CD8-positive, alpha-beta memory T cell (primary cell): Measurements from ENCODE around the gene ZNF473. TPM values are rescaled to one million over a fixed set of nuclear protein-coding genes. Genes with fewer than 3 reads are reported as not detected.

Experiments
- CTCF ChIA-PET: fragments of 350-600 bp; sonication (Branson Sonifier 250); formaldehyde crosslinking; loops from one replicate; lab custom pipeline; 2021; ENCODE audit warnings: antibody characterized with exemption; lab: Charles Lee
- POLR2A ChIA-PET: fragments of 350-600 bp; sonication (Branson Sonifier 250); formaldehyde crosslinking; loops from one replicate; lab custom pipeline; 2021; ENCODE audit warnings: antibody characterized with exemption; lab: Charles Lee
- DNase-seq, 5 donors: peaks; one replicate each; pipeline versions ENCODE4 v3.0.0 to v3.0.0-alpha.2; 2020 to 2022; ENCODE audit warnings: mixed read lengths in 1 of 5
- H3K27ac ChIP-seq: one replicate; pipeline ENCODE4 v1.7.0; 2013; ENCODE audit warnings: low read depth, mild to moderate bottlenecking, low read length, moderate library complexity
- H3K27me3 ChIP-seq: 2 replicates; pipeline ENCODE4 v1.7.0; 2013; ENCODE audit warnings: low read length, mild to moderate bottlenecking; ENCODE audit not compliant: insufficient read depth, poor library complexity, severe bottlenecking
- H3K36me3 ChIP-seq: 2 replicates; pipeline ENCODE4 v1.7.0; 2013; ENCODE audit warnings: mild to moderate bottlenecking, low read length, moderate library complexity; ENCODE audit not compliant: insufficient read depth
- H3K4me1 ChIP-seq: 2 replicates; pipeline ENCODE4 v1.7.0; 2013; ENCODE audit warnings: mild to moderate bottlenecking, low read length, moderate library complexity; ENCODE audit not compliant: insufficient read depth
- H3K4me3 ChIP-seq: 2 replicates; pipeline ENCODE4 v1.7.0; 2013; ENCODE audit warnings: mild to moderate bottlenecking, low read length
- H3K9me3 ChIP-seq: 2 replicates; pipeline ENCODE4 v1.7.0; 2013; ENCODE audit warnings: mild to moderate bottlenecking, low read length
- H3K27ac Mint-ChIP-seq, 8 donors: one replicate each; pipeline ENCODE4 v1.8.0; 2020 to 2021; ENCODE audit warnings: mixed read lengths in 8 of 8, mild to moderate bottlenecking in 6 of 8, inconsistent platforms in 3 of 8, moderate library complexity in 3 of 8
- H3K27me3 Mint-ChIP-seq, 2 donors: one replicate each; pipeline ENCODE4 v1.8.0; 2020 to 2021; ENCODE audit warnings: mixed read lengths in 2 of 2, mild to moderate bottlenecking in 1 of 2, moderate library complexity in 1 of 2
- H3K36me3 Mint-ChIP-seq, 3 donors: one replicate each; pipeline ENCODE4 v1.8.0; 2020 to 2021; ENCODE audit warnings: mixed read lengths in 3 of 3, inconsistent platforms in 1 of 3, mild to moderate bottlenecking in 1 of 3
- H3K4me1 Mint-ChIP-seq, 3 donors: one replicate each; pipeline ENCODE4 v1.8.0; 2020 to 2021; ENCODE audit warnings: mixed read lengths in 3 of 3, inconsistent platforms in 1 of 3, mild to moderate bottlenecking in 1 of 3
- H3K4me3 Mint-ChIP-seq, 7 donors: one replicate each; pipeline ENCODE4 v1.8.0; 2020 to 2021; ENCODE audit warnings: mixed read lengths in 7 of 7, mild to moderate bottlenecking in 6 of 7, moderate library complexity in 4 of 7, inconsistent platforms in 2 of 7
- H3K9me3 Mint-ChIP-seq, 5 donors: one replicate each; pipeline ENCODE4 v1.8.0; 2020 to 2022; ENCODE audit warnings: mixed read lengths in 5 of 5, mild to moderate bottlenecking in 3 of 5, moderate library complexity in 2 of 5, inconsistent platforms in 1 of 5
- polyA plus RNA-seq: library from polyadenylated mRNA; unstranded; fragments of 300-500 nt; fragmentation: Illumina TruSeq; gene quantifications from one replicate; pipeline ENCODE4 v1.2.3, GENCODE V29; 2021
- total RNA-seq, 2 experiments: library from RNA; stranded (reverse); gene quantifications; one replicate each; pipeline ENCODE4 v1.2.3, GENCODE V29; 2021

The ZNF473 gene
- total and polyA plus RNA-seq, 3 experiments from 2014 or later: 4.5 to 9.8 (median 8.5) TPM

GRCh38 chr19:49984491-49984890 lies 41.3 kb upstream of the ZNF473 start:
- Mint-ChIP-seq H3K4me3 (no peak overlapping the region), H3K27ac (no peak overlapping the region), H3K4me1 (peaks cover 0 to 4% (median 0%) of the 10 kb centered on the region in 3 donors), H3K36me3 (peaks cover 4 to 84% (median 21%) of the 10 kb centered on the region in 3 donors), H3K27me3 (no peaks in the 10 kb centered on the region), H3K9me3 (no peaks in the 10 kb centered on the region)
- ChIA-PET CTCF (interaction anchor here (1.2 to 1.6 kb wide), 3 partner anchors 13 to 47 kb away, joined by 5 to 7 read pairs (median 6); no protein-coding TSS in a partner anchor), POLR2A (no interaction called here)
- no peaks in the 10 kb centered on the region for H3K27me3 ChIP-seq
- no peaks in the 10 kb centered on the region for H3K9me3 ChIP-seq
- no peaks in the 10 kb centered on the region for H3K4me1 ChIP-seq
- no peak overlapping the region for H3K4me3 ChIP-seq
- H3K36me3 ChIP-seq: peaks cover 20% of the 10 kb centered on the region
- H3K27ac ChIP-seq: no peak overlapping the region
- no peak for DNase-seq

GRCh38 chr19:49985871-49986270 lies 39.9 kb upstream of the ZNF473 start:
- no peaks in the 10 kb centered on the region for H3K9me3 Mint-ChIP-seq
- no peaks in the 10 kb centered on the region for H3K27me3 ChIP-seq
- no peaks in the 10 kb centered on the region for H3K4me1 ChIP-seq
- no peaks in the 10 kb centered on the region for H3K27me3 Mint-ChIP-seq
- H3K9me3 ChIP-seq: no peaks in the 10 kb centered on the region
- CTCF ChIA-PET: interaction anchor here (0.6 to 1.4 kb wide), 2 partner anchors 47 to 269 kb away, joined by 3 to 7 read pairs; no protein-coding TSS in a partner anchor
- H3K4me3 Mint-ChIP-seq: no peak overlapping the region
- H3K4me1 Mint-ChIP-seq: peaks cover 0 to 4% (median 0%) of the 10 kb centered on the region in 3 donors
- H3K27ac ChIP-seq: no peak overlapping the region
- no peak overlapping the region for H3K4me3 ChIP-seq
- peaks cover 4 to 86% (median 21%) of the 10 kb centered on the region in 3 donors for H3K36me3 Mint-ChIP-seq
- peak overlapping the region in 1 of 8 donors; percentile 61 for H3K27ac Mint-ChIP-seq
- peaks cover 20% of the 10 kb centered on the region for H3K36me3 ChIP-seq
- no peak for DNase-seq
- POLR2A ChIA-PET: no interaction called here

GRCh38 chr19:49986354-49986753 lies 39.5 kb upstream of the ZNF473 start:
- Mint-ChIP-seq H3K27ac (no peak overlapping the region), H3K9me3 (no peaks in the 10 kb centered on the region), H3K36me3 (peaks cover 4 to 86% (median 23%) of the 10 kb centered on the region in 3 donors), H3K27me3 (no peaks in the 10 kb centered on the region), H3K4me3 (no peak overlapping the region), H3K4me1 (peaks cover 0 to 4% (median 0%) of the 10 kb centered on the region in 3 donors)
- H3K27ac ChIP-seq: no peak overlapping the region
- ChIA-PET CTCF (interaction anchor here (1.4 kb wide), 1 partner anchor 49 kb away, joined by 7 read pairs; no protein-coding TSS in a partner anchor), POLR2A (no interaction called here)
- no peak for DNase-seq
- H3K9me3 ChIP-seq: no peaks in the 10 kb centered on the region
- no peaks in the 10 kb centered on the region for H3K4me1 ChIP-seq
- H3K36me3 ChIP-seq: peaks cover 24% of the 10 kb centered on the region
- H3K4me3 ChIP-seq: no peak overlapping the region
- H3K27me3 ChIP-seq: no peaks in the 10 kb centered on the region

GRCh38 chr19:49987159-49987698 lies 38.6 kb upstream of the ZNF473 start:
- no peak overlapping the region for H3K27ac ChIP-seq
- ChIA-PET POLR2A (no interaction called here), CTCF (interaction anchor here (1.4 kb wide), 1 partner anchor 50 kb away, joined by 7 read pairs; no protein-coding TSS in a partner anchor)
- H3K4me1 ChIP-seq: no peaks in the 10 kb centered on the region
- H3K4me3 ChIP-seq: no peak overlapping the region
- no peaks in the 10 kb centered on the region for H3K9me3 ChIP-seq
- peak; percentile 65 to 87 (median 77) for DNase-seq
- Mint-ChIP-seq H3K27me3 (no peaks in the 10 kb centered on the region), H3K4me1 (peaks cover 0 to 4% (median 0%) of the 10 kb centered on the region in 3 donors), H3K9me3 (no peaks in the 10 kb centered on the region), H3K4me3 (no peak overlapping the region), H3K36me3 (peaks cover 4 to 85% (median 20%) of the 10 kb centered on the region in 3 donors), H3K27ac (peak overlapping the region in 3 of 8 donors; percentile 1 to 29 (median 8))
- H3K36me3 ChIP-seq: peaks cover 25% of the 10 kb centered on the region
- no peaks in the 10 kb centered on the region for H3K27me3 ChIP-seq

GRCh38 chr19:49988007-49988406 lies 37.8 kb upstream of the ZNF473 start:
- Histone ChIP-seq H3K27me3 (no peaks in the 10 kb centered on the region), H3K9me3 (no peaks in the 10 kb centered on the region), H3K4me3 (no peak overlapping the region), H3K27ac (no peak overlapping the region), H3K36me3 (peaks cover 25% of the 10 kb centered on the region), H3K4me1 (no peaks in the 10 kb centered on the region)
- DNase-seq: no peak
- no peaks in the 10 kb centered on the region for H3K27me3 Mint-ChIP-seq
- H3K9me3 Mint-ChIP-seq: no peaks in the 10 kb centered on the region
- no peak overlapping the region for H3K4me3 Mint-ChIP-seq
- H3K27ac Mint-ChIP-seq: peak overlapping the region in 1 of 8 donors; percentile 54
- ChIA-PET POLR2A (no interaction called here), CTCF (interaction anchor here (1.4 kb wide), 1 partner anchor 50 kb away, joined by 7 read pairs; no protein-coding TSS in a partner anchor)
- peaks cover 9 to 87% (median 24%) of the 10 kb centered on the region in 3 donors for H3K36me3 Mint-ChIP-seq
- H3K4me1 Mint-ChIP-seq: peaks cover 0 to 4% (median 0%) of the 10 kb centered on the region in 3 donors

- no peaks in the 10 kb centered on the region for H3K27me3 ChIP-seq
- ChIA-PET POLR2A (no interaction called here), CTCF (no interaction called here)
- Mint-ChIP-seq H3K27me3 (no peaks in the 10 kb centered on the region), H3K9me3 (no peaks in the 10 kb centered on the region), H3K36me3 (peaks cover 9 to 91% (median 24%) of the 10 kb centered on the region in 3 donors), H3K4me3 (no peak overlapping the region), H3K27ac (peak overlapping the region in 3 of 8 donors; percentile 65 to 74 (median 70)), H3K4me1 (peaks cover 0 to 4% (median 0%) of the 10 kb centered on the region in 3 donors)
- H3K27ac ChIP-seq: no peak overlapping the region
- H3K4me3 ChIP-seq: no peak overlapping the region
- no peaks in the 10 kb centered on the region for H3K4me1 ChIP-seq
- peaks cover 25% of the 10 kb centered on the region for H3K36me3 ChIP-seq
- DNase-seq: no peak
- H3K9me3 ChIP-seq: no peaks in the 10 kb centered on the region
These were observed 37.4 kb upstream of the ZNF473 start for GRCh38 chr19:49988433-49988832.

GRCh38 chr19:49997709-49998108 lies 28.1 kb upstream of the ZNF473 start:
- CTCF ChIA-PET: interaction anchor here (1.7 kb wide), 1 partner anchor 13 kb away, joined by 5 read pairs; no protein-coding TSS in a partner anchor
- no peaks in the 10 kb centered on the region for H3K4me1 ChIP-seq
- no peak overlapping the region for H3K4me3 ChIP-seq
- H3K27me3 ChIP-seq: no peaks in the 10 kb centered on the region
- no peaks in the 10 kb centered on the region for H3K27me3 Mint-ChIP-seq
- no peaks in the 10 kb centered on the region for H3K9me3 ChIP-seq
- H3K27ac Mint-ChIP-seq: peak overlapping the region in 2 of 8 donors; percentile 2 to 56
- no peak overlapping the region for H3K27ac ChIP-seq
- no peak overlapping the region for H3K4me3 Mint-ChIP-seq
- H3K4me1 Mint-ChIP-seq: peaks cover 0 to 4% (median 4%) of the 10 kb centered on the region in 3 donors
- POLR2A ChIA-PET: no interaction called here
- peaks cover 60% of the 10 kb centered on the region for H3K36me3 ChIP-seq
- H3K9me3 Mint-ChIP-seq: no peaks in the 10 kb centered on the region
- peaks cover 5 to 90% (median 7%) of the 10 kb centered on the region in 3 donors for H3K36me3 Mint-ChIP-seq
- peak in 1 of 5 donors; percentile 8 for DNase-seq

- DNase-seq: no peak
- Mint-ChIP-seq H3K27me3 (no peaks in the 10 kb centered on the region), H3K27ac (no peak overlapping the region), H3K36me3 (peaks cover 4 to 89% (median 8%) of the 10 kb centered on the region in 3 donors), H3K4me3 (no peak overlapping the region), H3K4me1 (peaks cover 5 to 22% (median 13%) of the 10 kb centered on the region in 3 donors), H3K9me3 (no peaks in the 10 kb centered on the region)
- Histone ChIP-seq H3K36me3 (peaks cover 67% of the 10 kb centered on the region), H3K27me3 (no peaks in the 10 kb centered on the region), H3K9me3 (no peaks in the 10 kb centered on the region), H3K27ac (no peak overlapping the region), H3K4me1 (peaks cover 7% of the 10 kb centered on the region), H3K4me3 (no peak overlapping the region)
- ChIA-PET CTCF (no interaction called here), POLR2A (no interaction called here)
These were observed 26.3 kb upstream of the ZNF473 start for GRCh38 chr19:49999371-50000010.
